Esophagus squamous epithelium (tissue), 5 donors: ENCODE measurements around the gene CD46. TPM values are rescaled to one million over a fixed set of nuclear protein-coding genes. Genes with fewer than 3 reads are reported as not detected.
A peak's percentile ranks its signal among the peaks of the same experiment; 100 is the strongest.
"Not testable (repeated sequence)": the region's sequence is repeated elsewhere in the genome, so short reads cannot be mapped to it uniquely, and the experiment has no call there.

Experiments
- DNase-seq: peaks from one replicate; lab custom pipeline; 2025; lab: John Stamatoyannopoulos, UW
- H3K27ac ChIP-seq, 4 donors: fragments of 200-600 bp; sonication (generic); one replicate each; pipeline ENCODE4 v1.5.1; 2016 to 2019; ENCODE audit warnings: mild to moderate bottlenecking in 1 of 4
- H3K27me3 ChIP-seq, 4 donors: fragments of 200-600 bp; sonication (generic); 1 replicate in 3 of 4; 2 replicates in 1 of 4; pipeline versions ENCODE4 v1.5.1 to v1.6.0; 2017 to 2021; ENCODE audit warnings: antibody characterized with exemption in 1 of 4
- H3K36me3 ChIP-seq, 3 donors: fragments of 200-600 bp; sonication (generic); one replicate each; pipeline ENCODE4 v1.5.1; 2016 to 2019
- H3K4me1 ChIP-seq, 3 donors: fragments of 200-600 bp; sonication (generic); one replicate each; pipeline ENCODE4 v1.5.1; 2017 to 2019
- H3K4me3 ChIP-seq, 4 donors: fragments of 200-600 bp; sonication (generic); 1 replicate in 3 of 4; 2 replicates in 1 of 4; pipeline ENCODE4 v1.5.1; 2016 to 2019; ENCODE audit warnings: mild to moderate bottlenecking in 2 of 4, moderate library complexity in 1 of 4
- H3K9me3 ChIP-seq, 3 donors: fragments of 200-600 bp; sonication (generic); one replicate each; pipeline ENCODE4 v1.5.1; 2016 to 2019
- CTCF ChIP-seq, 6 experiments: fragments of 450-650 bp in 4 of 6; fragments of 200-600 bp in 2 of 6; sonication (generic) in 2 of 6; IDR thresholded peaks; one replicate each; pipeline ENCODE4 v1.5.1; 2016 to 2019; ENCODE audit warnings: antibody characterized with exemption in 6 of 6, mild to moderate bottlenecking in 4 of 6, moderate library complexity in 4 of 6
- POLR2A ChIP-seq, 4 donors: fragments of 450-650 bp; IDR thresholded peaks; one replicate each; pipeline ENCODE4 v1.6.1; 2017; ENCODE audit warnings: antibody characterized with exemption in 4 of 4, mild to moderate bottlenecking in 4 of 4, moderate library complexity in 3 of 4
- WGBS, 2 donors: methylation state at CpG; one replicate each; pipeline ENCODE4 v1.1.5; 2018; 5-methylcytosine and 5-hydroxymethylcytosine counted together
- intact Hi-C: fragments of 100-400 bp; cut with DNase I; formaldehyde crosslinking; loops from one replicate; pipeline ENCODE4 v1.15.0; 2022
- total RNA-seq, 4 donors: library from RNA; depleted of rRNA; stranded (reverse); fragments of >200 nt; gene quantifications; one replicate each; pipeline ENCODE4 v1.1.0, GENCODE V29; 2016
- donor health status: DM: yes; HTN: yes; CAD: no.

Gene CD46
- total RNA-seq, 4 donors from 2014 or later = 131 to 191 (median 157) TPM

- 87 to 89% methylated on average over 13 to 14 of the region's 15 CpGs for WGBS, 2 donors
- H3K36me3 ChIP-seq = no peaks in the 10 kb centered on the region
- intact Hi-C loops = no loop called here
- peaks cover 3 to 42% (median 13%) of the 10 kb centered on the region in 3 donors for H3K4me1 ChIP-seq
- H3K4me3 ChIP-seq = no peak overlapping the region
- no peak for DNase-seq
- TF ChIP-seq CTCF (IDR thresholded peaks at IDR 0.05) (no peak), POLR2A (IDR thresholded peaks at IDR 0.05) (no peak)
- peak overlapping the region in 1 of 4 donors; percentile 30 for H3K27ac ChIP-seq
- H3K9me3 ChIP-seq = no peaks in the 10 kb centered on the region
- H3K27me3 ChIP-seq = no peaks in the 10 kb centered on the region
Measured at GRCh38 chr1:207747627-207748492, 4.0 kb upstream of the CD46 start.

- TF ChIP-seq POLR2A (IDR thresholded peaks at IDR 0.05) (no peak), CTCF (IDR thresholded peaks at IDR 0.05) (peak in 1 of 6 experiments; percentile 8)
- Histone ChIP-seq H3K27me3 (no peaks in the 10 kb centered on the region), H3K4me3 (no peak overlapping the region), H3K4me1 (peaks cover 11 to 53% (median 20%) of the 10 kb centered on the region in 3 donors), H3K9me3 (no peaks in the 10 kb centered on the region), H3K36me3 (no peaks in the 10 kb centered on the region), H3K27ac (peak overlapping the region in 2 of 4 donors; percentile 30 to 32)
- DNase-seq = no peak
- 20 to 33% methylated on average over 2 of the region's 2 CpGs for WGBS, 2 donors
- intact Hi-C loops = no loop called here
Measured at GRCh38 chr1:207748737-207749528, 2.9 kb upstream of the CD46 start.

GRCh38 chr1:207750631-207751305, 1.1 kb upstream of the CD46 start:
- H3K27ac ChIP-seq = peak overlapping the region; percentile 91 to 95 (median 94)
- WGBS, 2 donors = 22 to 36% methylated on average over 5 of the region's 5 CpGs
- H3K27me3 ChIP-seq = no peaks in the 10 kb centered on the region
- H3K9me3 ChIP-seq = no peaks in the 10 kb centered on the region
- peaks cover 20 to 71% (median 38%) of the 10 kb centered on the region in 3 donors for H3K4me1 ChIP-seq
- DNase-seq = no peak
- H3K36me3 ChIP-seq = no peaks in the 10 kb centered on the region
- TF ChIP-seq POLR2A (IDR thresholded peaks at IDR 0.05) = no peak
- TF ChIP-seq CTCF (IDR thresholded peaks at IDR 0.05) = no peak
- H3K4me3 ChIP-seq = peak overlapping the region; percentile 69 to 79 (median 73)
- intact Hi-C loops = no loop called here

- 13% methylated on average over 7 of the region's 7 CpGs for WGBS, 2 donors
- peak overlapping the region; percentile 91 to 95 (median 94) for H3K27ac ChIP-seq
- H3K36me3 ChIP-seq, H3K27me3 ChIP-seq, intact Hi-C loops, H3K9me3 ChIP-seq, DNase-seq: not testable (repeated sequence)
- H3K4me3 ChIP-seq = peak overlapping the region; percentile 69 to 79 (median 73)
- peaks cover 20 to 78% (median 45%) of the 10 kb centered on the region in 3 donors for H3K4me1 ChIP-seq
- peak in 1 of 6 experiments; percentile 4 for TF ChIP-seq CTCF (IDR thresholded peaks at IDR 0.05)
Measured at GRCh38 chr1:207751463-207751789, 428 bp upstream of the CD46 start.
